Medulla oblongata (tissue), 1 donor: ENCODE data around the gene LDB2.

Source experiments
- DNase-seq: peaks from one replicate; pipeline ENCODE4 v3.0.0-alpha.2; 2015; ENCODE audit errors: extremely low spot score

Gene LDB2

DNA sequence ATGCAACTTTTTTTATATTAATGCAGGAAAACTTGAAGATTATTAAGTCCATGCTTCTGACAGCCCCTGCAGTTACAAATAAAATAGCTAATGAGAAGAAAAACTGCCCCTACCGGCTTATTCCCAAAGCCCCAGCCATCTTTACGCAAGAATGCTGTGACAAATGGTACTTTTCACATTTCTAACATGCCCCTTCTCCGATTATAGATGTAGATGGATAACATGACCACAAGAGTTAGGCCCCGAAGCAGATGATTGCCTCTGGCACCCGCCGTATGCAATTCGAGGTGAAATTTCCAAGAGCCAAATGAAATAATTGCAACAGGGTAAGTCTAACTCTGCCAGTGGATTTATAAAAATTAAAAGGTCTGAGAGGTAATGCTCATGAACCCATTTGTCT lies 352.8 kb downstream of the LDB2 start:
- no peak for DNase-seq

GRCh38 chr4:16544869-16545268 lies 353.6 kb downstream of the LDB2 start:
- DNase-seq, result no peak

GRCh38 chr4:16544251-16544721 lies 354.2 kb downstream of the LDB2 start:
- DNase-seq, result no peak

DNA sequence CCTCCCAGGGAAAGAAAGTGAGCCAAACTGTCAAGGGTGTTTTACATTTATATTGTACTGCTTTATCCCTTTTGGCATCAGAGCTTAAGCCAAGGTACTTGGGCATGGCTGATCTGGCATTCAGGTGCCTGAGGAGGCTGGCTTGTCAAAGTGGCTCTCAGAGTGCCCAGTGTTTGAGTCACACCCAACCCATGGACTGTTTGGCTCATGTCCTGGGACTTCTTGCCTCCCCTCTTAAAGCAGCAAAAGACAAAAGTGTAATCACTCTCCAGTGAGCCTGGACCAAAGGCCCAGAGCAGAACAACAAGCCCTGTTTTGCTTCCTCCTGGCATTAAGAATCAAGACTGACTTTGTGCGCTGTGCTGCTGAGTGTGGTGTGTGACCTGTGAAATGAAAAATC lies 360.5 kb downstream of the LDB2 start:
- peak; percentile 78 for DNase-seq

DNA sequence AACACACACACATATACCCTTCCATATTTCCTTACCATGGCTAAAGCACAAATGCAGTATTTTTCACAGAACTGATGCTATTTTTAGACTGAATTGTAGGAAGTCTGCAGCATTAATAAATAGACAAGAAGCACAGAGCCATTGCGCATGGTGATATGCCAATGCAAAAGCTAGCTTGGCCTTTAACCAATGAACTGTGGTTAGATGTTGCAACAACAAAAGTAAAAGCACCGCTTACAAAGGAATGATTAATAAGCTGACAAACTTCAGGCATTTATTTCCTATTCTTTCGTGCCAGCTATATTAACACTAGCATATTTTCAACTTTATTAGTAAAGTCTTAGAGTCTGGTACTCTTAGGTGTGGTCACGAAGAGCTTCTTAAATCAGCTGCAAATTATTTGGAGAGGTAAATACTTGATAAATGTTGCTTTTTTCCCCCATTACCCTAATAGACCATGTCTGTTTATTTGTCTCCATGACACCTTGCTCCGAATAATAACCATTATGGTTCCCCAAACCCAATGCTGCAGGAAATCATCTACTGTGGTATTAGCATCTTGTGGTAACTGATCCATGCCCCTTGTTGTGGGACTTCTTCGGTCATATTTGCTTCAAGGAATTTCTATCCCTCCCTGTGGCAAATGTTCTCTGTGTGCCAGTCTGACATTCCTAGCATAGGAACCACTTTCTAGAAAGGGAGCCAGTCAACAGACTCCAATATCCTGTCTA lies 366.0 kb downstream of the LDB2 start:
- DNase-seq, result peak; percentile 37

GRCh38 chr4:16530688-16531635 lies 367.5 kb downstream of the LDB2 start:
- DNase-seq, result no peak

DNA sequence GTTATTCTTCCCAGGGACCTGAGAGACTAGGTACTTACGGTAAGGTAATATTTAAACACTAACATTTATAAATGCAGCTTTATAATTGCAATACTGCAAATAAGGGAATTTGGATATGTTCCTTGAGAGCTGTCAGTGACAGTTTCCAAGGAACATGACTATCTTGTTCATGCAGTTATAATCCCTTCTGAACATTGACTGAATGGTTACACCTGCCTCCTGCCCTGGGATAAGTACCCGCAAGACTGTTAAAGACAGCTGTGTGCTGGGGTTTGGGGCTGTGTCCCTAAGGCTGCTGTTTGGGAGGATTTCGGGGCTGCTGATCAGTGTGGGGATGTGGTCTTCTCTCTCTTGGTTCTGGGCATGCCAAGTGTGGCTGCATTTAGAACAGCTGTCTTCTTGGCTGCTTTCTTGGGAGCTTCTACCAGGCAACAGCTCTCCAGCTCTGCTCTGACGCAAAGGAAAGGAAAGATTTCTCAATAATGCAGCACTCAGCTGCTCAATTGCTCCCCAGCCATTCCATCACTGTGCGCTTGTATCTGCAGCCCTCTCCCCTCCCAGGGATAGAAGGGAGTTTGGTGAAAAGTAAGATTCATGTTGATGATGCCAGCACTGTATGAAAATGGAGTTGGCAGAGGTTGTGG lies 373.4 kb downstream of the LDB2 start:
- DNase-seq, result peak; percentile 54

GRCh38 chr4:16524406-16524805 lies 374.0 kb downstream of the LDB2 start:
- DNase-seq, result no peak

DNA sequence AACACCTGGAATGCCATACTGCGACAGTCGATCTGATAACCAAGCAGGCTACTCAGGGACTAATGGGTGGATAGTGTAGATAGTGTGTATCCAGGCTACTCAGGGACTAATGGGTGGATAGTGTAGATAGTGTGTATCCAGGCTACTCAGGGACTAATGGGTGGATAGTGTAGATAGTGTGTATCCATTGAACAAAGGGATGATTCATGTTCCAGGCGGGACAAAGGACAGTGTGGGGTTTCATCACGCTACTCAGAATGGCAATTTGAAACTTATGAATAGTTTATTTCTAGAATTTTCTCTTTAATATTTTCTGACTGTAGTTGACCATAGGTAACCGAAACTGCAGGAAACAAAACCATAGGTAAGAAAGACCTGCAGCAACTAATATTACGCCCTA lies 374.9 kb downstream of the LDB2 start:
- DNase-seq, result peak; percentile 45

- no peak for DNase-seq
These were observed 377.1 kb downstream of the LDB2 start for GRCh38 chr4:16521156-16521915.

- DNase-seq, result peak; percentile 92
These were observed 381.5 kb downstream of the LDB2 start for GRCh38 chr4:16516796-16517439.

DNA sequence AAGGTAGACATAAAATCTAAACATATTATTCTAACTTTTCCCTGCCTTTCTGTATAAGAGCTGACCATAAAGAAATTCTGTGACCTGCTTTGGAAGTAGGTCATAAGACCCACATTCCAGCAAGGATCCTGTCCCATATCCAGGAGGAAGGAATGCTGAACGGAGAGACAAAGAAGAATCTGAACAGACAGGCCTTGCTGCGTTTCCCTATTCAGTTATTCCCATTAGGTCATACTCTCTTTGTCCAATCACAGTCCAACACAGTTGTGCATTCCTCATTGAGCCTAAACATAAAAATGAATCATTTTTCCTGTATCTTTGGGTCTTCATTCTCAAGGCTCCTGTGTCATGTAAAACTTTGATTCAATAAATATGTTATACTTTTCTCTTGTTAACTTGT lies 384.6 kb downstream of the LDB2 start:
- no peak for DNase-seq

- DNase-seq, result no peak
These were observed 389.5 kb downstream of the LDB2 start for GRCh38 chr4:16508968-16509367.

- peak; percentile 13 for DNase-seq
These were observed 392.7 kb downstream of the LDB2 start for GRCh38 chr4:16505726-16506125.

DNA sequence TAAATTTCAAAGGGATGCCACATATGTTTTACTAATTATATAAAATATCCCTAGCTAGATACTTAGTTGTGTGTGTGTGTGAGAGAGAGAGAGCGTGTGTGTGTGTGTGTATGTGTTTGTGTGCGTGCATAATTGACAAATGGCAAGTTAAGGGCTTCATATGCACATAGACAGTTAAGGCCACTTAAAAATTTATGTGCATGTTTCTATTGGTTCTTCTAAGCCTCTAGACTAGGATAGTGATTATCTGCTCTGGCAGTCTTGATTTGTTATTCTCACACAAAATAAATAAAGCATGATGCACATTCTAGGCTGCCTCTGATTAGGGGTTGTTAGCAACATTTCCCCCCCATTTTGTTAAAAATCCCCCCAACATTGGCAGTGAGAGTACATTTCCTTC lies 393.2 kb downstream of the LDB2 start:
- no peak for DNase-seq

GRCh38 chr4:16503421-16504100 lies 394.9 kb downstream of the LDB2 start:
- no peak for DNase-seq

DNA sequence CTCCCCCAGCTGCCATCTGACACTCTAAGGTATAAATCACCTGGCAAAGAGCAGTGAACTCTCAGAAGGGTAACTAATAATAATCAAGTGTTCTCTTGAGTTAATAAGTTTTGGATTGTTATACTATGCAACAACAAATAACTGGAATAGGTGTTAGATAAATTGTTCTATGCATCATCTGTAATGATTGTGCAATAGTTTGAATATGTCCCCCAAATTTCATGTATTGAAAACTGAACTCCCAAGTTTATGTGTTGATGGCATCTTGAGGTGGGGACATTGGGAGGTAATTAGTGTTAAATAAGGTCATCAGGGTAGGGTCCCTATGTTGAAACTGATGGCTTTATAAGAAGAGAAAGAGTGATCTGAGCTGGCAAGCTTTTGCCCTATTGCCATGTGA lies 399.5 kb downstream of the LDB2 start:
- DNase-seq, result no peak

DNA sequence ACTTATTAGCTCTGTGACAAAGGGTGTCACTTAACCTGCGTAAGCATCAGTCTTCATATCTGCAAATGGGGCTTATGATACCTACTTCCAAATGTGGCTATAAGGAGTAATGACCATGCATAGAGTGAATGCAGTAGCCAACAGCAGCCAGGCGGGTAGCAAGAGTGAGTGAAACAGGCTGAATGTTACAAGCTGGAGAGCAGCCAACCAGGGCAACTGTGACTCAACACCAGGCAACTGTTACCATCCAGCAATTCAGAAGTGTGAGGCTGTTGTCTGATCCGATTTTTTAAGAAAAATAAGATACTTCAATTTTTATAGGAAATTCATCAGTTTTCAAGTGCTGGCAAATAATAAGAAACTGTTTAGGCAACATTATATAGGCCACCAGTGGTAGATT lies 401.9 kb downstream of the LDB2 start:
- peak; percentile 19 for DNase-seq

GRCh38 chr4:16492872-16493271 lies 405.6 kb downstream of the LDB2 start:
- DNase-seq, result no peak

- no peak for DNase-seq
These were observed 409.2 kb downstream of the LDB2 start for GRCh38 chr4:16489226-16489625.
